NB4 (cell line): ENCODE data around the gene MND1.

ENCODE experiments used
- POLR2A ChIP-seq: IDR thresholded peaks from 2 replicates; pipeline ENCODE4 v1.6.1; 2011; ENCODE audit warnings: mild to moderate bottlenecking; ENCODE audit not compliant: insufficient read length; ENCODE audit errors: extremely low read depth
- TF ChIP-seq, protein P1 (sequence below): IDR thresholded peaks from one replicate; pipeline ENCODE4 v1.5.1; 2012; ENCODE audit warnings: low read depth, low read length
- TF ChIP-seq, protein P2 (sequence below): IDR thresholded peaks from 2 replicates; pipeline ENCODE4 v1.6.1; 2011; ENCODE audit warnings: low read depth, low read length

DNA sequence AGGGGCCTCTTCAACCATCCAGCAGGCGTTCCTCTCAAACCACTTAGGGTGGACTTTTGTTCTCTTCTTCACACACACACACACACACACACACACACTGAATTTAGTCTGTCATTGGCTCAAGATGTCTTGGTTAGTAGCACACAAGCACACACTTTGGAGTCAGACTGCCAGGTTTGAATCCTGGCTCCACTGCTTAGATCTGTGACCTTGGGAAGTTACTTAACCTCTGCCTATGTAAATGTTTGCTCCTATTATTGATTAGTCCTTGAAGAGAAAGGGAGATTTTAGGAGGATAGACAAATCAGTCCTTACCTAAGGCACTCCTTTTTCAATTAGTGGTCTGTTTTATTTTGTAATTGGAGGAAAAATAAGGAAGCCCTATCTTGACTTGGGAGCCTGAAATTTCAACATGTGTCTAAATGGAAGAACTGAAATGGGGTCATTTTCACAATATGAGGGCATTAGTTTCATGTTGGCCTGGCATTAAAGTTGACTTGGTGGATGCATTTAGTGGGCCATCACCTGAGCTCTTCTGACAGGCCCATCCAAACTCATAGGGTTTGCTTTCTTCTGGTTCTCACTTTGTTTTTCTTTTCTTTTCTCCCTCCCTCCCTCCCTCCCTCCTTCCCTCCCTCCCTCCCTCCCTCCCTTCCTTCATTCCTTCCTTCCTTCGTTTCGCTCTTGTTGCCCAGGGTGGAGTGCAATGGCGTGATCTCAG lies 108.3 kb downstream of the MND1 start:
- TF ChIP-seq, protein P1, sequence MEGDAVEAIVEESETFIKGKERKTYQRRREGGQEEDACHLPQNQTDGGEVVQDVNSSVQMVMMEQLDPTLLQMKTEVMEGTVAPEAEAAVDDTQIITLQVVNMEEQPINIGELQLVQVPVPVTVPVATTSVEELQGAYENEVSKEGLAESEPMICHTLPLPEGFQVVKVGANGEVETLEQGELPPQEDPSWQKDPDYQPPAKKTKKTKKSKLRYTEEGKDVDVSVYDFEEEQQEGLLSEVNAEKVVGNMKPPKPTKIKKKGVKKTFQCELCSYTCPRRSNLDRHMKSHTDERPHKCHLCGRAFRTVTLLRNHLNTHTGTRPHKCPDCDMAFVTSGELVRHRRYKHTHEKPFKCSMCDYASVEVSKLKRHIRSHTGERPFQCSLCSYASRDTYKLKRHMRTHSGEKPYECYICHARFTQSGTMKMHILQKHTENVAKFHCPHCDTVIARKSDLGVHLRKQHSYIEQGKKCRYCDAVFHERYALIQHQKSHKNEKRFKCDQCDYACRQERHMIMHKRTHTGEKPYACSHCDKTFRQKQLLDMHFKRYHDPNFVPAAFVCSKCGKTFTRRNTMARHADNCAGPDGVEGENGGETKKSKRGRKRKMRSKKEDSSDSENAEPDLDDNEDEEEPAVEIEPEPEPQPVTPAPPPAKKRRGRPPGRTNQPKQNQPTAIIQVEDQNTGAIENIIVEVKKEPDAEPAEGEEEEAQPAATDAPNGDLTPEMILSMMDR: no peak
- TF ChIP-seq POLR2A: no peak
- TF ChIP-seq, protein P2, sequence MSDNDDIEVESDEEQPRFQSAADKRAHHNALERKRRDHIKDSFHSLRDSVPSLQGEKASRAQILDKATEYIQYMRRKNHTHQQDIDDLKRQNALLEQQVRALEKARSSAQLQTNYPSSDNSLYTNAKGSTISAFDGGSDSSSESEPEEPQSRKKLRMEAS: no peak
